C4-2B (cell line): Measurements from ENCODE around the gene BTAF1.

Source experiments
- H3K27ac ChIP-seq: fragments of 450-650 bp; 2 replicates; pipeline ENCODE4 v1.5.1; 2017
- CTCF ChIP-seq: fragments of 450-650 bp; conservative IDR thresholded peaks from 2 replicates; pipeline ENCODE4 v1.5.1; 2017; ENCODE audit warnings: mild to moderate bottlenecking
- ZFX ChIP-seq: fragments of 450-650 bp; IDR thresholded peaks from 2 replicates; pipeline ENCODE4 v1.6.1; 2017

The BTAF1 gene

DNA sequence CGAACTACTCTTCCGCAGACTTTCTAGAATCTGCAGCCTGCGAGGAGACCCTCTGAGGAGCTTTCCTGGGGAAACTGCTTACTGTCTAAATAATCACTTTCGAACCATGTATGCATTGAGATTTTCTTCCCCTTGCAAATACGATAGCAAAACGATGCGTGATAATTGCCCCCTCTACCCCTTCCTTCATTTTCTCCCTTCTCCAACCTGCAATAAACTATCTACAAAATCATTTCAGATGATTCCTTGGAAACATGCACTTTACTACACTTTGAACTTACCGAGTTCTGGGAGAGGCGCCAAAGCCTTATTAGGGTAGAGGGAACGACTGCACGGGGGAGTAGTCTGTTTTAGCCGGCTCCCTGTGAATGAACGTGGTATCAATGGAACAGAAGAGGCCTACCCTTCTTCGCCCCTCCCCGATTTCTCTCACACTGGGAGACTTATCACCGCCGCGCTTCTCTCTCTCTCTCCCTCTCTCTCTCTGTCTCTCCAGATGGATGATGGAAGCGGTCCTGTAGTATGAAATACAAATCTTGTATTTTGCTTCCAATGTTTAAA, 14.4 kb upstream of the BTAF1 start, which contains the start of gene FGFBP3:
FGFBP3 (minus strand) TSS at position 370 of the 561 bp plus-strand sequence. CDS start 517 bp downstream, outside the sequence.
- peak within 1 kb of the TSS; percentile 54 for H3K27ac ChIP-seq
- no peak for TF ChIP-seq ZFX
- peak; percentile 67 for TF ChIP-seq CTCF

DNA sequence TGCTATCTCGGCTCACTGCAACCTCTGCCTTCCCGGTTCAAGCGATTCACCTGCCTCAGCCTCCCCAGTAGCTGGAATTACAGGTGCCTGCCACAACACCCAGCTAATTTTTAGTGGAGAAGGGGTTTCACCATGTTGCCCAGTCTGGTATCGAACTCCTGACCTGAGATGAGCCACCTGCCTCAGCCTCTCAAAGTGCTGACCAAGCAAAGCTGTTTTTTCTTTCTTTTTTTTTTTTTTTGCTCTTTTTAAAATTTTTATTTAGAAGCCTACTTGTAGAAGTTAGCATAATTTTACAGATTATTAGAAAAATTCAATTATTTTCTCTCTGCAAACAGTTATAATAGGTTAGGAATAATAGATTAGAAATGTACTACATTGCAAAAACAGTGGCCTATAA, 13.1 kb upstream of the BTAF1 start:
- TF ChIP-seq ZFX (no peak), CTCF (no peak)

DNA sequence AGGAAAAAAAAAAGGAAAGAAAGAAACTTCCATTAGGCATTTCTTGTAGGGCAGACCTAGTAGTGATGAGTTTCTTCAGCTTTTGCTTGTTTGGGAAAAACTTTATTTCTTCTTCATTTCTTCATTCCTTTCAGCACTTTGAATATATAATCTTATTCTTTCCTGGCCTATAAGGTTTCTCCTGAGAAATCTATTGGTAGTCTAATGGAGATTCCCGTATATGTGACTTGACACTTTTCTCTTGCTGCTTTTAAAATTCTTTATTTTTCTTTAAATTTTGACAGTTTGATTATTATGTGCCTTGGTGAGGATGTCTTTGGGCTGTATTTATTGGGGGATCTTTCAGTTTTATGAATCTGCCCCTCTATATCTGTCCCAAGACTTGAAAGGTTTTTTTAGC, 3.9 kb upstream of the BTAF1 start:
- TF ChIP-seq CTCF: no peak
- no peak overlapping the region for H3K27ac ChIP-seq

More for the DNA sequence above, 13.1 kb upstream of the BTAF1 start:
- no peak overlapping the region for H3K27ac ChIP-seq

DNA sequence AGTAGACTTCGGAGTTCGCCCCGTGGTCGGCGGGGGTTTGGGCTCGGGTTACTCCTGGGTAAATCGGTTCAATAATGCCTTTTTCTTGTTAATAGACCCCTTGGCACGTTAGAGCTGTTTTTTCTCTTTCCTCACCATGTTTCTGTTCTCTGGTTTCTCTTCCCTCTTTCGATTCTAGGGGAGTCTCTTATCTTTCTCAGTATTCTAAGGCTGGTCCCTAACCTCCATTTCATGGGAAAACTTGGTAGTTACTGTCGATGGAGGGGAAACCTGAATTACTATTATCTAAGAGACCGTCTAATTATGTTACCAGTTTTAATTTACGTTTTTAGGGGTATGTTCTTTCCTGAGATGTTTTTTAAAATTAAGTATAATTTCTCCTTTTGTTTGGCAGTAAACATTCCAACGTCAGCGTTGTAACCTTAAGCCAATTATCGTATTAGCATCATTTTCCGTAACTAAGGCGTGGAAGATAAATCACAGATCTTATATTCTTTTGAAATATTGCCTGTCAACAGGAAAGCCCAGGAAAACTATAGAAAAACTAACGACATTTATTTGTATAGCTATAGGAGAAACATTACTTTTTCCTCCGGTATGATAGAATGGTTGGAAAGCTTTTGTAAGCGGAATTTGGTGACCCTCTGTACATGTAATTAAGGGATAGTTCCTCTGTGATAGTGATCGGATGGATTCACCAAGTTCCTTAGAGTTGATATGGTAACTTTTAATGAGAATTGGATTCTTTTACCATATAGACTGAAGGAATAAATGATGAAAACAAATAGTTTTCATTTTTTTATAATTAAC, 847 bp downstream of the BTAF1 start:
- TF ChIP-seq ZFX (no peak), CTCF (no peak)
- H3K27ac ChIP-seq: peak overlapping the region; percentile 86

DNA sequence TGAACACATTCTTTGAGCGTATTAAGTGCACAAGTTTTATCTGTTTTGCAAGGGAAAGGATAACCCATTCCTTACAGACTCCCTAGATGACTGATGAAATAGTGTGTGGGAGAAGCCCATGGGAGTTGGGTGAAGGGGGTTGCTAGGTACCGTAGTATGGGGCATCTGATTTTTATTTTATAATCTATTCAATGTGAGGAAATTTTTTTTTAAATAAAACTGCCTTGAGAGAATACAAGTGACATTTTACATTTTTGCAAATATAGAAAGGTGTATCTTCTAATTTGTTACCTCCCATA, 1.4 kb downstream of the BTAF1 start:
- TF ChIP-seq ZFX (no peak), CTCF (no peak)
- H3K27ac ChIP-seq: no peak overlapping the region

DNA sequence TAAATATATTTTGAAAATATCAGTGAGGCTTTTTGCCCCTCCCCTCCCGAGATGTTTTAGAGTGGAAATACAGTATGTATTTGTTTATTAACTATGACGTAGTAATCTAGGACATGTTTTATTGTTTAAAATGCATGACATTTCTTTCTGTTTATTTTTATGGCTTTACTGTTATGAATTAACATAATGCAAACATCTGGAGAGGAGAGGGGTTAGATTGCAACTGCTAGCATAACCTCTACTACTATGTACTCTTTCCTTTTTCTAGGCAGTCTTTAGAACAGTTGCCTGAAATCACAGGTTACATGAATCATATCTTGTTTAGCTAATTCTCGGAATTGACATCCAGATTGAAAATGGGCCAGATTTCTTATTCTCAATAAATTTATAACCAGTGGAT, 7.4 kb downstream of the BTAF1 start:
- no peak overlapping the region for H3K27ac ChIP-seq
- no peak for TF ChIP-seq ZFX
- no peak for TF ChIP-seq CTCF

- no peak overlapping the region for H3K27ac ChIP-seq
- TF ChIP-seq ZFX: no peak
- TF ChIP-seq CTCF: no peak
Observed at GRCh38 chr10:91931526-91932190, 8.1 kb downstream of the BTAF1 start.
